ENCODE measurements around the gene PIM1. TPM values are rescaled to one million over a fixed set of nuclear protein-coding genes. Genes with fewer than 3 reads are reported as not detected.

PIM1 gene
- total RNA-seq, 1 donor: 8.7 TPM

DNA sequence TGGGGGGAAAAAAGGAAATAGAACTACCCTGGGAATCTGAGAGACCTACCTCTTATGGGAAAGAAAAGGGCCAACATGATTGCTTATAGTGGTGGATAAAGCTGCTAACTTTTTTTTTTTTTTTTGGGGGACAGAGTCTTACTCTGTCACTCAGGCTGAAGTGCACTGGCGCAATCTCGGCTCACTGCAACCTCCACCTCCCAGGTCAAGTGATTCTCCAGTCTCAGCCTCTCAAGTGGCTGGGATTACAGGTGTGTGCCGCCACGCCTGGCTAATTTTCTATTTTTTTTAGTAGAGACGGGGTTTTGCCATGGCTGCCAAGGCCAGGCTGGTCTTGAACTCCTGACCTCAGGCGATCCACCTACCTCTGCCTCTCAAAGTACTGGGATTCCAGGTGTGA lies 48.1 kb downstream of the PIM1 start:
- TF ChIP-seq, protein P1, sequence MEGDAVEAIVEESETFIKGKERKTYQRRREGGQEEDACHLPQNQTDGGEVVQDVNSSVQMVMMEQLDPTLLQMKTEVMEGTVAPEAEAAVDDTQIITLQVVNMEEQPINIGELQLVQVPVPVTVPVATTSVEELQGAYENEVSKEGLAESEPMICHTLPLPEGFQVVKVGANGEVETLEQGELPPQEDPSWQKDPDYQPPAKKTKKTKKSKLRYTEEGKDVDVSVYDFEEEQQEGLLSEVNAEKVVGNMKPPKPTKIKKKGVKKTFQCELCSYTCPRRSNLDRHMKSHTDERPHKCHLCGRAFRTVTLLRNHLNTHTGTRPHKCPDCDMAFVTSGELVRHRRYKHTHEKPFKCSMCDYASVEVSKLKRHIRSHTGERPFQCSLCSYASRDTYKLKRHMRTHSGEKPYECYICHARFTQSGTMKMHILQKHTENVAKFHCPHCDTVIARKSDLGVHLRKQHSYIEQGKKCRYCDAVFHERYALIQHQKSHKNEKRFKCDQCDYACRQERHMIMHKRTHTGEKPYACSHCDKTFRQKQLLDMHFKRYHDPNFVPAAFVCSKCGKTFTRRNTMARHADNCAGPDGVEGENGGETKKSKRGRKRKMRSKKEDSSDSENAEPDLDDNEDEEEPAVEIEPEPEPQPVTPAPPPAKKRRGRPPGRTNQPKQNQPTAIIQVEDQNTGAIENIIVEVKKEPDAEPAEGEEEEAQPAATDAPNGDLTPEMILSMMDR (IDR thresholded peaks at IDR 0.05; ENCODE audit: insufficient read depth, low read length): no peak
- H3K4me3 ChIP-seq (ENCODE audit: low read depth, low read length): no peak overlapping the region
- DNase-seq (ENCODE audit: low read depth): no peak

- no peak for DNase-seq (ENCODE audit: low read depth)
- TF ChIP-seq, protein P1 (IDR thresholded peaks at IDR 0.05; ENCODE audit: insufficient read depth, low read length): no peak
- H3K4me3 ChIP-seq (ENCODE audit: low read depth, low read length): no peak overlapping the region
These were observed 48.6 kb downstream of the PIM1 start for GRCh38 chr6:37218511-37218910.

DNA sequence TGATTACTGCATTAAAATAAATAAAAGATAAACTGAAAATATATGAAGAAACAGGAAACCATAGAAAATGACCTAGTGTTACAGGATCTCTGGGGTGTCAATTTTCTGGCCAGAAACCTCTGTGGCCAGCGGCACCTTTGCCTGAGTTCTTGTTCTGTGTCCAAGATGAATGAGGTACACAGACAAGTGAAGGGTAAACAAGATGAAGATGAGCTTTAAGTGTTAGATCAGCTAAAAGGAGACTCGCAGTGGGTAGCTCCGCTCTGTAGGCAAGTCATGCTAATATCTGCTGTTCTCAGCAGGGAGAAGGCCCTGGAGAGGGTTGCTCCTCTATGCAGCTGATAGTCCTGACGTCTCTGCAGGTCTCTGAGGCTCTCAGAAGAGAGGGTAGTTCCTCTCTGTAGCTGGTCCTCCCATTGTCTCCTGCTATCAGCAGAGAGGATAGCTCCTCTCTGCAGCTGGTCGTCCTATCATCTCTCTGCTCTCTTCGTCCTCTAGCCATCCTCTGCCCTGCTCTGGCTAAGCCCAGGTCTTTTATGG lies 51.7 kb downstream of the PIM1 start:
- no peak for DNase-seq (ENCODE audit: low read depth)
- peak overlapping the region; percentile 64 for H3K4me3 ChIP-seq (ENCODE audit: low read depth, low read length)
- TF ChIP-seq, protein P1 (IDR thresholded peaks at IDR 0.05; ENCODE audit: insufficient read depth, low read length): no peak

DNA sequence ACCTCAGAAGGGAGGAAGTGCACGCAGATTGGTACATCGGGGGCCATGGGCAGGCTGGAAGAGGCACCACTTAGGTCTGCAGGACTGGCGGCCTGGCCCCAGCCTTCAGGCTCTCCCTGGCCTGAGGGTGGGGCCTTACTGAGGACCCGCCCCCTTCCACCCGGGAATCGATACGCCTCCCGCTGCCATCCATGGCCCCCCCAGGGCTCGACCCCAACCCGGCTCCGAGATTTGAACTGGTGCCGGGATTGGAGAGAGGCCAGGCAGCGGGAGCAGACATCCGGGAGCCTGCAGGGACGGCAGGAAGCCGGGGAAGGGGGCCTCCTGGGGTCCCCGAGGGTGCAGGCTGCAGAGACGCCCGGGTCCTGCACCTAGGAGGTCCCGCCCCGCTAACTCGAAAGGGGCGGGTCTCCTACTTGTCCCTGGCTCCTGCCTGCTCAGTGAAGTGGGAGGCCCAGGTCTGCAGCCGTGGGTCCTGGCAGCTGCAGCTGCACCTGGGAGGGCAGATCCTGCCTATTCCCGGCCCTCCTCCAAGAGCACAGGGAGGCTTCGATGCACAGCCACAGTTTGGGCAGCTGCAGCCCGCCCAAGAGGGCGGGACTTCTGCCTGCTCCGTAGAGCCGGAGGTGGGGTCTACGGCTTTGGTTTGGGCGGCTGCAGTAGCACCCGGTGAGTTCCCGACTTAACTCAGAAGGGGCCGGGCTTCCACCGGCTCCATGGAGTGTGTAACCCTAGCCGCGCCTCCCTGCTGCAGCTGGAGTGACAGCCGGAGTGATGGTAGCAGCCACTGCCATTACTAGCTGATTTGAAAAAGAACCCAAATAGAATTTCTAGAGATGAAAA lies 52.4 kb downstream of the PIM1 start:
- TF ChIP-seq, protein P1 (IDR thresholded peaks at IDR 0.05; ENCODE audit: insufficient read depth, low read length): no peak
- H3K4me3 ChIP-seq (ENCODE audit: low read depth, low read length): peak overlapping the region; percentile 64
- peak; percentile 60 for DNase-seq (ENCODE audit: low read depth)

- TF ChIP-seq, protein P1 (IDR thresholded peaks at IDR 0.05; ENCODE audit: insufficient read depth, low read length): no peak
- H3K4me3 ChIP-seq (ENCODE audit: low read depth, low read length): peak overlapping the region; percentile 64
These were observed 53.0 kb downstream of the PIM1 start for GRCh38 chr6:37222992-37223391.

More at GRCh38 chr6:37222992-37223391, 53.0 kb downstream of the PIM1 start:
- DNase-seq (ENCODE audit: low read depth): no peak

Other genes starting within 250 kb of the PIM1 start
- gene PI16, start 215.4 kb upstream of the PIM1 start, total RNA-seq (ENCODE audit: low replicate concordance): 1.5 and 6.3 TPM in 2 replicates
- gene MTCH1, start 184.0 kb upstream of the PIM1 start, total RNA-seq (ENCODE audit: low replicate concordance): 160 and 201 TPM in 2 replicates
- gene FGD2, start 164.5 kb upstream of the PIM1 start, total RNA-seq (ENCODE audit: low replicate concordance): not detected in 2 replicates
- gene TBC1D22B, start 87.6 kb downstream of the PIM1 start, total RNA-seq (ENCODE audit: low replicate concordance): 3.5 and 4.8 TPM in 2 replicates
- 0.09 TPM in 1 of 2 replicates, not detected in the other for gene TMEM217, start 88.0 kb downstream of the PIM1 start, total RNA-seq (ENCODE audit: low replicate concordance)
- gene RNF8, start 183.8 kb downstream of the PIM1 start, total RNA-seq (ENCODE audit: low replicate concordance): 18.8 and 44.2 TPM in 2 replicates

Measured in fibroblast of the aortic adventitia (primary cell).